ENCODE data around the gene LAMB3. TPM values are rescaled to one million over a fixed set of nuclear protein-coding genes. Genes with fewer than 3 reads are reported as not detected.

Gene LAMB3
- total RNA-seq, 1 experiment from 2014 or later = 0.28 TPM

- Histone ChIP-seq H3K4me1 (ENCODE audit: insufficient read depth, low read length) (no peaks in the 10 kb centered on the region), H4K20me1 (ENCODE audit: control insufficient read depth, insufficient read depth, insufficient read length) (no peaks in the 10 kb centered on the region), H2AFZ (ENCODE audit: low read length) (no peak overlapping the region), H2BK120ac (ENCODE audit: low read depth, low read length, poor library complexity, severe bottlenecking) (no peak overlapping the region), H3K79me1 (ENCODE audit: insufficient read depth, low read depth, low read length, poor library complexity, severe bottlenecking) (no peaks in the 10 kb centered on the region), H3K4me2 (ENCODE audit: insufficient read depth, insufficient read length, low read length) (no peak overlapping the region), H4K5ac (ENCODE audit: insufficient read length, low read depth, low read length) (no peak overlapping the region), H2BK20ac (ENCODE audit: low read depth, low read length, poor library complexity, severe bottlenecking) (no peak overlapping the region), H3K9me3 (ENCODE audit: control insufficient read depth, low read depth, low read length) (no peaks in the 10 kb centered on the region), H4K8ac (replicated peaks; ENCODE audit: insufficient read length, low read depth, low read length) (no peak overlapping the region), H2BK15ac (ENCODE audit: low read depth, low read length) (no peak overlapping the region), H3K4ac (ENCODE audit: low read depth, low read length) (no peak overlapping the region), H3K9ac (ENCODE audit: extremely low read depth, insufficient read length, low read length) (no peak overlapping the region), H3K79me2 (ENCODE audit: insufficient read depth, low read length) (no peaks in the 10 kb centered on the region), H2AK5ac (ENCODE audit: insufficient read length, low read length) (no peak overlapping the region), H3K56ac (ENCODE audit: insufficient read length, low read depth, low read length) (no peak overlapping the region), H3K14ac (ENCODE audit: insufficient read depth, low read length) (no peak overlapping the region), H2BK5ac (ENCODE audit: insufficient read length, low read length) (no peak overlapping the region), H3K23ac (ENCODE audit: insufficient read length, low read depth, low read length) (no peak overlapping the region), H3K27ac (ENCODE audit: insufficient read length, low read depth, low read length) (no peak overlapping the region), H2BK12ac (ENCODE audit: insufficient read length, low read depth, low read length) (no peak overlapping the region), H3K27me3 (ENCODE audit: insufficient read depth, low read length) (no peaks in the 10 kb centered on the region), H4K91ac (ENCODE audit: insufficient read length, low read depth, low read length) (no peak overlapping the region), H3K18ac (ENCODE audit: insufficient read length, low read depth, low read length) (no peak overlapping the region), H3T11ph (ENCODE audit: low read length) (no peak overlapping the region), H3K23me2 (ENCODE audit: insufficient read length, low read depth, low read length, poor library complexity, severe bottlenecking) (no peaks in the 10 kb centered on the region)
- Mint-ChIP-seq H3K9me3 (no peaks in the 10 kb centered on the region), H3K4me3 (no peak overlapping the region), H3K36me3 (ENCODE audit: insufficient read depth in 1 of 3, low read depth in 3 of 3) (no peaks in the 10 kb centered on the region), H3K27me3 (ENCODE audit: low read depth) (peaks cover 3% of the 10 kb centered on the region), H3K4me1 (peaks cover 11 to 13% of the 10 kb centered on the region in 2 experiments), H3K27ac (peak overlapping the region in 1 of 3 experiments; percentile 60; a peak in 1 of 7 replicates)
- no peak for DNase-seq
- no peak for TF ChIP-seq CTCF (conservative IDR thresholded peaks at IDR 0.05)
- no CpG with 5 or more reads among the region's 5 CpGs for WGBS (ENCODE audit: extremely low coverage, insufficient read length, low lambda C conversion rate)
Measured at GRCh38 chr1:209641832-209642172, 10.4 kb downstream of the LAMB3 start.
